CD14-positive monocyte (primary cell): ENCODE measurements around the gene DTNBP1. TPM values are rescaled to one million over a fixed set of nuclear protein-coding genes. Genes with fewer than 3 reads are reported as not detected.

Experiments
- DNase-seq, 3 donors: peaks; one replicate each; pipeline ENCODE4 v3.0.0-alpha.2; 2011 to 2022
- H2AFZ ChIP-seq: 2 replicates; pipeline ENCODE4 v1.6.0; 2012; ENCODE audit warnings: mild to moderate bottlenecking, low read depth, low read length, inconsistent platforms; ENCODE audit not compliant: insufficient read depth, poor library complexity, severe bottlenecking
- H3K27ac ChIP-seq, 2 donors: 1 replicate in 1 of 2; 2 replicates in 1 of 2; pipeline ENCODE4 v1.5.1; 2012 to 2013; ENCODE audit warnings: low read length in 2 of 2, control low read depth in 1 of 2, inconsistent platforms in 1 of 2, low read depth in 1 of 2, mild to moderate bottlenecking in 1 of 2
- H3K27me3 ChIP-seq, 2 donors: one replicate each; pipeline versions ENCODE4 v1.6.0 to v1.6.1; 2011 to 2013; ENCODE audit warnings: low read length in 2 of 2; ENCODE audit not compliant: control insufficient read depth in 2 of 2, insufficient read depth in 2 of 2
- H3K36me3 ChIP-seq, 2 donors: replicated peaks in 1 of 2; 1 replicate in 1 of 2; 2 replicates in 1 of 2; pipeline versions ENCODE4 v1.5.1 to v1.6.1; 2012 to 2013; ENCODE audit warnings: low read length in 2 of 2, control low read depth in 1 of 2, inconsistent platforms in 1 of 2, mild to moderate bottlenecking in 1 of 2; ENCODE audit not compliant: insufficient read depth in 2 of 2, control insufficient read depth in 1 of 2
- H3K4me1 ChIP-seq, 2 donors: 1 replicate in 1 of 2; 2 replicates in 1 of 2; pipeline versions ENCODE4 v1.5.1 to v1.6.1; 2012 to 2013; ENCODE audit warnings: low read length in 2 of 2, control low read depth in 1 of 2, inconsistent platforms in 1 of 2, mild to moderate bottlenecking in 1 of 2, moderate library complexity in 1 of 2; ENCODE audit not compliant: insufficient read depth in 2 of 2, control insufficient read depth in 1 of 2
- H3K4me2 ChIP-seq: replicated peaks from 2 replicates; pipeline ENCODE3; 2012; ENCODE audit warnings: low read length, moderate library complexity, mild to moderate bottlenecking; ENCODE audit not compliant: poor library complexity, severe bottlenecking; ENCODE audit errors: extremely low read depth
- H3K4me3 ChIP-seq, 3 experiments: fragments of 200-600 bp in 1 of 3; sonication (generic) in 1 of 3; replicated peaks in 1 of 3; 1 replicate in 2 of 3; 2 replicates in 1 of 3; pipeline ENCODE4 v1.5.1; 2011 to 2013; ENCODE audit warnings: low read length in 3 of 3, mild to moderate bottlenecking in 3 of 3, control low read depth in 2 of 3, low read depth in 2 of 3, inconsistent platforms in 1 of 3, moderate library complexity in 1 of 3
- H3K79me2 ChIP-seq: 2 replicates; pipeline ENCODE4 v1.6.0; 2012; ENCODE audit warnings: mild to moderate bottlenecking, control low read depth, inconsistent platforms, low read length, moderate library complexity; ENCODE audit not compliant: insufficient read depth
- H3K9ac ChIP-seq: 2 replicates; pipeline ENCODE4 v1.6.0; 2017; ENCODE audit warnings: low read length, mild to moderate bottlenecking; ENCODE audit not compliant: insufficient read depth, poor library complexity, severe bottlenecking
- H3K9me3 ChIP-seq, 2 donors: replicated peaks in 1 of 2; 1 replicate in 1 of 2; 2 replicates in 1 of 2; pipeline versions ENCODE4 v1.5.1 to v1.6.1; 2012 to 2013; ENCODE audit warnings: low read length in 2 of 2, control low read depth in 1 of 2; ENCODE audit not compliant: control insufficient read depth in 1 of 2, insufficient read depth in 1 of 2
- H4K20me1 ChIP-seq: 2 replicates; pipeline ENCODE4 v1.6.0; 2012; ENCODE audit warnings: mild to moderate bottlenecking, low read length, control low read depth, moderate library complexity; ENCODE audit not compliant: insufficient read depth
- H3K27ac Mint-ChIP-seq, 7 donors: one replicate each; pipeline ENCODE4 v1.8.0; 2020; ENCODE audit warnings: mild to moderate bottlenecking in 7 of 7, mixed read lengths in 7 of 7, moderate library complexity in 6 of 7, inconsistent platforms in 2 of 7
- H3K27me3 Mint-ChIP-seq, 3 donors: one replicate each; pipeline ENCODE4 v1.8.0; 2021 to 2022; ENCODE audit warnings: low read depth in 3 of 3, mild to moderate bottlenecking in 3 of 3, mixed read lengths in 3 of 3, moderate library complexity in 3 of 3, inconsistent platforms in 1 of 3
- H3K36me3 Mint-ChIP-seq, 2 donors: one replicate each; pipeline ENCODE4 v1.8.0; 2020; ENCODE audit warnings: mixed read lengths in 2 of 2, inconsistent platforms in 1 of 2, mild to moderate bottlenecking in 1 of 2
- H3K4me1 Mint-ChIP-seq: one replicate; pipeline ENCODE4 v1.8.0; 2020; ENCODE audit warnings: mild to moderate bottlenecking, mixed read lengths
- H3K4me3 Mint-ChIP-seq, 2 donors: one replicate each; pipeline ENCODE4 v1.8.0; 2020; ENCODE audit warnings: mild to moderate bottlenecking in 2 of 2, mixed read lengths in 2 of 2, moderate library complexity in 1 of 2
- H3K9me3 Mint-ChIP-seq, 7 donors: one replicate each; pipeline ENCODE4 v1.8.0; 2020 to 2022; ENCODE audit warnings: mixed read lengths in 7 of 7, mild to moderate bottlenecking in 6 of 7, moderate library complexity in 6 of 7, inconsistent platforms in 2 of 7
- CTCF ChIP-seq: fragments of 200-600 bp; IDR thresholded peaks from one replicate; pipeline ENCODE4 v1.8.0; 2022; ENCODE audit warnings: antibody characterized with exemption, mild to moderate bottlenecking
- WGBS: methylation state at CpG from one replicate; pipeline ENCODE4 v1.1.5; 2013; ENCODE audit warnings: missing lambda C conversion rate; ENCODE audit not compliant: insufficient coverage; 5-methylcytosine and 5-hydroxymethylcytosine counted together
- intact Hi-C, 2 donors: fragments of 100-400 bp; cut with micrococcal nuclease; formaldehyde crosslinking; loops; one replicate each; pipeline versions ENCODE4 v1.15.0 to v1.15.1; 2023
- polyA plus RNA-seq, 3 donors: library from polyadenylated mRNA; depleted of rRNA in 1 of 3; unstranded in 2 of 3; stranded (reverse) in 1 of 3; fragments of 300-500 nt in 2 of 3; fragments of >200 nt in 1 of 3; fragmentation: Illumina TruSeq in 2 of 3; gene quantifications; 1 replicate in 2 of 3; 2 replicates in 1 of 3; pipeline ENCODE4 v1.2.3, GENCODE V29; 2012 to 2021

DTNBP1 gene
- polyA plus RNA-seq, 3 donors = 19.7 to 26.9 (median 20.5) TPM

GRCh38 chr6:15592610-15593009 is 70.2 kb downstream of the DTNBP1 start:
- Mint-ChIP-seq H3K9me3 (no peaks in the 10 kb centered on the region), H3K4me3 (no peak overlapping the region), H3K27me3 (peaks cover 0 to 2% (median 0%) of the 10 kb centered on the region in 3 donors), H3K36me3 (peaks cover 8 to 21% of the 10 kb centered on the region in 2 donors), H3K27ac (peak overlapping the region in 1 of 7 donors; percentile 52), H3K4me1 (peaks cover 24% of the 10 kb centered on the region)
- Histone ChIP-seq H3K79me2 (peaks cover 19% of the 10 kb centered on the region), H4K20me1 (peaks cover 44% of the 10 kb centered on the region), H3K27ac (no peak overlapping the region), H3K9me3 (no peaks in the 10 kb centered on the region), H3K4me3 (no peak overlapping the region), H3K36me3 (no peaks in the 10 kb centered on the region), H3K4me2 (no peak overlapping the region), H2AFZ (no peak overlapping the region), H3K4me1 (peaks cover 20 to 22% of the 10 kb centered on the region in 2 donors), H3K9ac (no peak overlapping the region), H3K27me3 (no peaks in the 10 kb centered on the region)
- intact Hi-C loops = no loop called here
- WGBS = 100% methylated on average over 1 of the region's 2 CpGs
- no peak for TF ChIP-seq CTCF
- no peak for DNase-seq

- Histone ChIP-seq H3K36me3 (no peaks in the 10 kb centered on the region), H3K4me2 (no peak overlapping the region), H3K27ac (no peak overlapping the region), H3K79me2 (peaks cover 6% of the 10 kb centered on the region), H3K9me3 (no peaks in the 10 kb centered on the region), H4K20me1 (peaks cover 23% of the 10 kb centered on the region), H3K9ac (no peak overlapping the region), H3K4me1 (no peaks in the 10 kb centered on the region), H3K27me3 (no peaks in the 10 kb centered on the region), H2AFZ (no peak overlapping the region), H3K4me3 (no peak overlapping the region)
- TF ChIP-seq CTCF = no peak
- no peak overlapping the region for H3K27ac Mint-ChIP-seq
- peaks cover 5 to 22% of the 10 kb centered on the region in 2 donors for H3K36me3 Mint-ChIP-seq
- intact Hi-C loops = no loop called here
- DNase-seq = peak in 1 of 3 donors; percentile 31
- peaks cover 6% of the 10 kb centered on the region for H3K4me1 Mint-ChIP-seq
- WGBS = 93% methylated on average over 3 of the region's 3 CpGs
- no peaks in the 10 kb centered on the region for H3K9me3 Mint-ChIP-seq
- H3K27me3 Mint-ChIP-seq = no peaks in the 10 kb centered on the region
- H3K4me3 Mint-ChIP-seq = no peak overlapping the region
Measured at GRCh38 chr6:15588971-15589634, 73.7 kb downstream of the DTNBP1 start.
